B cell (primary cell): Measurements from ENCODE around the gene SLC2A10. TPM values are rescaled to one million over a fixed set of nuclear protein-coding genes. Genes with fewer than 3 reads are reported as not detected.

ENCODE experiments used
- ATAC-seq: fragments of 200-7000 bp; cut with Tn5 transposase; one replicate; pipeline ENCODE4 v1.10.0; 2021; ENCODE audit warnings: low read depth, mild to moderate bottlenecking, moderate number of reproducible peaks, moderate library complexity
- CTCF ChIA-PET: fragments of 350-600 bp; sonication (Branson Sonifier 250); formaldehyde crosslinking; loops from one replicate; lab custom pipeline; 2021; ENCODE audit warnings: antibody characterized with exemption, inconsistent platforms; lab: Charles Lee
- POLR2A ChIA-PET: fragments of 350-600 bp; sonication (Branson Sonifier 250); formaldehyde crosslinking; loops from one replicate; lab custom pipeline; 2021; ENCODE audit warnings: antibody characterized with exemption; lab: Charles Lee
- DNase-seq: peaks from one replicate; pipeline ENCODE4 v3.0.0; 2013
- H2AFZ ChIP-seq: 2 replicates; pipeline ENCODE4 v1.6.1; 2012; ENCODE audit warnings: mild to moderate bottlenecking, low read depth, low read length; ENCODE audit not compliant: insufficient read depth, poor library complexity, severe bottlenecking
- H3K27ac ChIP-seq, 2 donors: 1 replicate in 1 of 2; 2 replicates in 1 of 2; pipeline ENCODE4 v1.5.1; 2012 to 2013; ENCODE audit warnings: low read length in 2 of 2, mild to moderate bottlenecking in 2 of 2, moderate library complexity in 1 of 2
- H3K27me3 ChIP-seq, 4 experiments: fragments of 200-600 bp in 1 of 4; sonication (generic) in 1 of 4; replicated peaks in 1 of 4; 1 replicate in 2 of 4; 2 replicates in 2 of 4; pipeline versions ENCODE4 v1.6.1 to v1.7.0; 2013 to 2016; ENCODE audit warnings: low read length in 3 of 4, mild to moderate bottlenecking in 2 of 4, mixed read lengths in 1 of 4, moderate library complexity in 1 of 4; ENCODE audit not compliant: insufficient read depth in 4 of 4, control insufficient read depth in 3 of 4; ENCODE audit errors: control extremely low read depth in 1 of 4
- H3K36me3 ChIP-seq, 2 experiments: replicated peaks in 1 of 2; 1 replicate in 1 of 2; 2 replicates in 1 of 2; pipeline versions ENCODE4 v1.6.1 to v1.7.1; 2013; ENCODE audit warnings: low read length in 1 of 2; ENCODE audit not compliant: insufficient read depth in 2 of 2, control insufficient read depth in 1 of 2; ENCODE audit errors: control extremely low read depth in 1 of 2, extremely low read depth in 1 of 2
- H3K4me1 ChIP-seq, 2 donors: fragments of 200-600 bp in 1 of 2; sonication (generic) in 1 of 2; 1 replicate in 1 of 2; 2 replicates in 1 of 2; pipeline versions ENCODE4 v1.5.1 to v1.6.1; 2013 to 2017; ENCODE audit warnings: low read length in 2 of 2; ENCODE audit not compliant: control insufficient read depth in 2 of 2, insufficient read depth in 2 of 2
- H3K4me2 ChIP-seq: replicated peaks from 2 replicates; pipeline ENCODE3; 2012; ENCODE audit warnings: mild to moderate bottlenecking, low read depth, low read length; ENCODE audit not compliant: poor library complexity, severe bottlenecking
- H3K4me3 ChIP-seq, 5 experiments: fragments of 200-600 bp in 1 of 5; sonication (generic) in 1 of 5; 1 replicate in 3 of 5; 2 replicates in 2 of 5; pipeline versions ENCODE4 v1.5.1 to v1.7.0; 2011 to 2016; ENCODE audit warnings: low read length in 4 of 5, mild to moderate bottlenecking in 4 of 5, low read depth in 2 of 5, control low read depth in 1 of 5, moderate library complexity in 1 of 5; ENCODE audit not compliant: insufficient read depth in 1 of 5; ENCODE audit errors: control extremely low read depth in 1 of 5, extremely low read depth in 1 of 5
- H3K79me2 ChIP-seq: fragments of 200-600 bp; sonication (generic); one replicate; pipeline ENCODE4 v1.6.0; 2016; ENCODE audit warnings: low read length; ENCODE audit not compliant: control insufficient read depth, insufficient read depth
- H3K9ac ChIP-seq: fragments of 200-600 bp; sonication (generic); 2 replicates; pipeline ENCODE4 v1.6.1; 2017; ENCODE audit warnings: mild to moderate bottlenecking, low read length, moderate library complexity
- H3K9me3 ChIP-seq, 3 donors: one replicate each; pipeline versions ENCODE4 v1.6.1 to v1.7.1; 2013; ENCODE audit warnings: low read length in 2 of 3; ENCODE audit not compliant: control insufficient read depth in 2 of 3, insufficient read depth in 1 of 3; ENCODE audit errors: control extremely low read depth in 1 of 3
- H4K20me1 ChIP-seq: 2 replicates; pipeline ENCODE4 v1.6.0; 2012; ENCODE audit warnings: mild to moderate bottlenecking, low read length; ENCODE audit not compliant: insufficient read depth, control insufficient read depth, poor library complexity, severe bottlenecking
- H3K27ac Mint-ChIP-seq: one replicate; pipeline ENCODE4 v1.8.0; 2021; ENCODE audit warnings: mixed read lengths
- H3K27me3 Mint-ChIP-seq: one replicate; pipeline ENCODE4 v1.8.0; 2021; ENCODE audit warnings: mixed read lengths
- H3K4me1 Mint-ChIP-seq: one replicate; pipeline ENCODE4 v1.8.0; 2021; ENCODE audit warnings: mixed read lengths
- H3K4me3 Mint-ChIP-seq: one replicate; pipeline ENCODE4 v1.8.0; 2021; ENCODE audit warnings: mixed read lengths
- H3K9me3 Mint-ChIP-seq: one replicate; pipeline ENCODE4 v1.8.0; 2022; ENCODE audit warnings: mixed read lengths; ENCODE audit not compliant: insufficient read depth
- CTCF ChIP-seq: fragments of 200-600 bp; IDR thresholded peaks from one replicate; pipeline ENCODE4 v1.8.0; 2022; ENCODE audit warnings: antibody characterized with exemption, mild to moderate bottlenecking
- EZH2 ChIP-seq: IDR thresholded peaks from 2 replicates; pipeline ENCODE4 v1.6.1; 2012; ENCODE audit warnings: borderline replicate concordance, low read depth, mild to moderate bottlenecking, moderate library complexity, low read length; ENCODE audit not compliant: insufficient read depth, poor library complexity, severe bottlenecking
- WGBS: methylation state at CpG from one replicate; pipeline ENCODE4 v1.1.5; 2013; ENCODE audit warnings: missing lambda C conversion rate; ENCODE audit not compliant: insufficient coverage; 5-methylcytosine and 5-hydroxymethylcytosine counted together
- intact Hi-C: fragments of 100-400 bp; cut with micrococcal nuclease; formaldehyde crosslinking; loops from one replicate; pipeline ENCODE4 v1.10.0; 2022
- polyA plus RNA-seq: library from polyadenylated mRNA; depleted of rRNA; stranded (reverse); fragments of >200 nt; gene quantifications from 2 replicates; pipeline ENCODE4 v1.2.3, GENCODE V29; 2012
- total RNA-seq, 2 donors: library from RNA; stranded (reverse); fragments of 120-200 nt in 1 of 2; gene quantifications; 1 replicate in 1 of 2; 2 replicates in 1 of 2; pipeline versions ENCODE4 v1.2.3 to v1.2.4, GENCODE V29; 2013 to 2022

The SLC2A10 gene
- total and polyA plus RNA-seq, 2 donors (not counting 1 experiment from before 2014, with no cell fraction given) = not detected

GRCh38 chr20:46703435-46703834 is 6.0 kb upstream of the SLC2A10 start:
- Histone ChIP-seq H3K4me2 (no peak overlapping the region), H4K20me1 (no peaks in the 10 kb centered on the region), H3K79me2 (no peaks in the 10 kb centered on the region), H3K9ac (no peak overlapping the region), H3K4me3 (no peak overlapping the region), H2AFZ (no peak overlapping the region), H3K27ac (no peak overlapping the region), H3K27me3 (peaks cover 0 to 15% (median 3%) of the 10 kb centered on the region in 4 experiments), H3K9me3 (peaks cover 1 to 12% (median 2%) of the 10 kb centered on the region in 3 donors), H3K36me3 (no peaks in the 10 kb centered on the region), H3K4me1 (no peaks in the 10 kb centered on the region)
- ChIA-PET CTCF (interaction anchor here (1.0 kb wide), 1 partner anchor 12 kb away, joined by 3 read pairs; no protein-coding TSS in a partner anchor), POLR2A (no interaction called here)
- 100% methylated on average over 2 of the region's 3 CpGs for WGBS
- intact Hi-C loops = no loop called here
- no peak overlapping the region for H3K27ac Mint-ChIP-seq
- H3K4me3 Mint-ChIP-seq = no peak overlapping the region
- no peak for ATAC-seq
- H3K9me3 Mint-ChIP-seq = peaks cover 2% of the 10 kb centered on the region
- no peak for DNase-seq
- peaks cover 51% of the 10 kb centered on the region for H3K27me3 Mint-ChIP-seq
- TF ChIP-seq CTCF (no peak), EZH2 (no peak)
- H3K4me1 Mint-ChIP-seq = no peaks in the 10 kb centered on the region

- peaks cover 1 to 13% of the 10 kb centered on the region in 2 donors for H3K4me1 ChIP-seq
- POLR2A ChIA-PET = interaction anchor here (1.1 kb wide), 1 partner anchor 33 kb away, joined by 3 read pairs; no protein-coding TSS in a partner anchor
- DNase-seq (no peak), ATAC-seq (no peak)
- Mint-ChIP-seq H3K4me1 (peaks cover 5% of the 10 kb centered on the region), H3K9me3 (peaks cover 2% of the 10 kb centered on the region), H3K4me3 (no peak overlapping the region), H3K27me3 (peaks cover 46% of the 10 kb centered on the region), H3K27ac (no peak overlapping the region)
- peaks cover 0 to 25% (median 9%) of the 10 kb centered on the region in 4 experiments for H3K27me3 ChIP-seq
- no peaks in the 10 kb centered on the region for H3K36me3 ChIP-seq
- WGBS = 91% methylated on average over 6 of the region's 7 CpGs
- CTCF ChIA-PET = no interaction called here
- no peak overlapping the region for H3K9ac ChIP-seq
- intact Hi-C loops = no loop called here
- peaks cover 1 to 7% (median 2%) of the 10 kb centered on the region in 3 donors for H3K9me3 ChIP-seq
- no peaks in the 10 kb centered on the region for H3K79me2 ChIP-seq
- H2AFZ ChIP-seq = no peak overlapping the region
- H4K20me1 ChIP-seq = no peaks in the 10 kb centered on the region
- H3K4me3 ChIP-seq = no peak overlapping the region
- TF ChIP-seq CTCF (no peak), EZH2 (no peak)
- H3K4me2 ChIP-seq = no peak overlapping the region
- H3K27ac ChIP-seq = no peak overlapping the region
Measured at GRCh38 chr20:46704714-46705377, 4.6 kb upstream of the SLC2A10 start.
